HL-60 (cell line): ENCODE results near the gene KCNQ1.

Source experiments
- DNase-seq, 2 experiments: peaks; one replicate each; pipeline ENCODE4 v3.0.0-alpha.2; 2010 to 2020; ENCODE audit warnings: low read depth in 1 of 2, low spot score in 1 of 2
- H3K27ac ChIP-seq: fragments of 250-450 bp; sonication (Bioruptor Pico); replicated peaks from 2 replicates; pipeline ENCODE4 v1.5.1; 2020; ENCODE audit warnings: mild to moderate bottlenecking, moderate library complexity
- H3K27me3 ChIP-seq: fragments of 250-450 bp; sonication (Bioruptor Pico); 2 replicates; pipeline ENCODE4 v1.5.1; 2021; ENCODE audit warnings: mild to moderate bottlenecking, moderate library complexity; ENCODE audit not compliant: insufficient read depth, poor library complexity, severe bottlenecking
- H3K4me3 ChIP-seq: replicated peaks from 2 replicates; pipeline ENCODE4 v1.5.1; 2011; ENCODE audit warnings: mild to moderate bottlenecking, control low read depth, low read length; ENCODE audit not compliant: insufficient read depth
- CTCF ChIP-seq: IDR thresholded peaks from one replicate; pipeline ENCODE4 v1.5.1; 2011; ENCODE audit warnings: low read length, control low read depth, inconsistent platforms; ENCODE audit not compliant: insufficient read depth
- GABPA ChIP-seq: IDR thresholded peaks from 2 replicates; pipeline ENCODE4 v1.6.1; 2012; ENCODE audit warnings: low read depth
- POLR2AphosphoS5 ChIP-seq: IDR thresholded peaks from 2 replicates; pipeline ENCODE4 v1.6.1; 2012; ENCODE audit warnings: low read depth
- REST ChIP-seq: IDR thresholded peaks from 2 replicates; pipeline ENCODE4 v1.6.1; 2012; ENCODE audit warnings: low read depth; ENCODE audit not compliant: insufficient replicate concordance
- SPI1 ChIP-seq: IDR thresholded peaks from 2 replicates; pipeline ENCODE4 v1.6.1; 2012; ENCODE audit warnings: low read depth, mild to moderate bottlenecking, borderline replicate concordance

The KCNQ1 gene

GRCh38 chr11:2517386-2518064 lies 72.7 kb downstream of the KCNQ1 start:
- H3K4me3 ChIP-seq: no peak overlapping the region
- H3K27me3 ChIP-seq: no peaks in the 10 kb centered on the region
- no peak for TF ChIP-seq REST
- no peak for TF ChIP-seq POLR2AphosphoS5
- TF ChIP-seq SPI1: no peak
- TF ChIP-seq CTCF: no peak
- TF ChIP-seq GABPA: no peak
- no peak overlapping the region for H3K27ac ChIP-seq
- no peak for DNase-seq

- no peak overlapping the region for H3K27ac ChIP-seq
- TF ChIP-seq POLR2AphosphoS5: no peak
- no peak for TF ChIP-seq SPI1
- TF ChIP-seq REST: no peak
- TF ChIP-seq CTCF: no peak
- no peak for TF ChIP-seq GABPA
- H3K4me3 ChIP-seq: no peak overlapping the region
- no peak for DNase-seq
- H3K27me3 ChIP-seq: no peaks in the 10 kb centered on the region
Observed at GRCh38 chr11:2518111-2518982, 73.5 kb downstream of the KCNQ1 start.

- Histone ChIP-seq H3K4me3 (no peak overlapping the region), H3K27me3 (no peaks in the 10 kb centered on the region), H3K27ac (no peak overlapping the region)
- TF ChIP-seq GABPA (no peak), POLR2AphosphoS5 (no peak), CTCF (no peak), REST (no peak), SPI1 (no peak)
- DNase-seq: no peak
Observed at GRCh38 chr11:2518983-2519340, 74.2 kb downstream of the KCNQ1 start.
